ENCODE measurements around the gene WSB2. TPM values are rescaled to one million over a fixed set of nuclear protein-coding genes. Genes with fewer than 3 reads are reported as not detected.

Gene WSB2
- total RNA-seq, 2 experiments from 2014 or later: 31.0 to 31.7 TPM

DNA sequence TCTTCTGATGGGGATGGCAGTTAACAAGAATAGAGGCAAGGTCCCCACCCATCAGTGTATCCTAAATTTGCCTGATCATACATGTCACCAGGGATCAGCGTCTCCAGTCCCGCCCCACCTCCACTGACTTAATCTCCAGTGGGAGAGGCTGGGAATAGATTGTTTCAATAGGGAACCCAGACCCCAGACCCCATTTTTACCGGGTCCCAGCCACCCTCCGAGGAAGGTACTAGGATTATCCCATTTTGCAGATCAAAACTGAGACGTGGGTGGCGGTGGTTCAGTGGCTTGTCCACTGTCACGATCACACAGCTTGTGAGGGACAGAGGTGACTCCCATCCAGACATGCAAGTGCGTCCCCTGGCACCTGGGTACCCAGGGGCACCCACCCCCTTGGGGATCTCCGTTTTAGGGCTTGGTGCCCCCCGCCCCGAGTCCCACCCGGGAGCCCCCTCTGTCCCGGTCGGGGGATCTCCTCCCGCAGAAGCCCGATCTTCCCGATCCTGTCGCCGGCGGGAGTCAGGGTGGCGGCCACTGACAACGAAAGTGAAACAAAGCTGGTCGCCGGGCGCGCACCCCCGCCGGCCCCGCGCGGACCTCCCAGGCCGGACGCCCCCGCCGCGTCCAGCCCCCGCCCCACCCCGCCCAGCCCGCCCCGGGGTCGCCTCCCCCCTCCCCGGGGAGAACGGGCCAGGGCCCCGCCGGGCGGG, 523 bp downstream of the WSB2 start:
- Mint-ChIP-seq H3K27ac (peak overlapping the region; percentile 80), H3K36me3 (ENCODE audit: low read depth) (no peaks in the 10 kb centered on the region), H3K27me3 (ENCODE audit: low read depth) (peaks cover 1% of the 10 kb centered on the region), H3K9me3 (no peaks in the 10 kb centered on the region), H3K4me1 (ENCODE audit: low read depth) (peaks cover 43% of the 10 kb centered on the region), H3K4me3 (peak overlapping the region; percentile 70)
- DNase-seq: peak; percentile 27
- CTCF ChIA-PET: interaction anchor here (1.5 kb wide), 1 partner anchor 26 kb away, joined by 4 read pairs; no protein-coding TSS in a partner anchor
- intact Hi-C loops (cut with micrococcal nuclease): loop anchor here (1.0 to 5.0 kb wide), 6 partner anchors 44 to 316 kb away; partner anchors contain the start of genes KSR2, PEBP1, RFC5 and SUDS3

DNA sequence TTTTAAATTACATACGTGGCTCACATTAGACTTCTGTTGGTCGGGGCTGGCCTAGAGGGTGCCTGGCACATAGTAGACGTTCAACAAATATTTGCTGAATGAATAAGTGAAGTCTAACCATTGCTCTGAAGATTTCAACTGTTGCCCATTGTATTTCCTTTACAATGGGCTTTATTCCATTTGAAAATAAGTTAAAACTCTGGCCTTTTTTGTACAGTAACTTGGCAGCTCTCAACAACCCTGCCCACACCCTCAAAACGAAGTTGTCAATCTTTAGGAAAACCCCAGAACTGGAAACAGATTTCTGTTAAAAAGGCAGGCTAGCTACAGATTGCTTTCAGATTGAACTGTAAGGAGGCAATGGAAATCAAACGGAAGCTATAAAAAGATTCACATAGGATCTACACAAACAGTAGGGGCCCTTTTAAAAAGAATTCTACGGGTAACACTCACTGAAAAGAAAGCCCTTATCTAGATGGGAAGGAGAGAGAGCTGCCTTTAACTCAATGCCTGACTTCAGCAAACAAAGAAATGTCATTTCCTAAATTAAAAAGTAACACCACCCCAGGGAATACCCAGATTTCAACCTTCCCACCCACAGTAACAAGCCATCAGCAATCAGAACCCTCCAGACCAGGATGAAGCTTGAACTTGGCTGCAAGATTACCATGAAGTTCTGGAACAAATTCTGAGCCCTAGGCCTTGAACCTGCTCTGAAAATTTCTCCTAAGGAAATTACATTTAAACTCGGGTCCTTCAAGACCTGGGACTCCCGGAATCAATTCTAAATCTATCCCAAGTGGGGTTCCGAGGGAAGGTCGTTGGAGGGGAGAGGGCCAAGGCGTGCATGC, 1.4 kb downstream of the WSB2 start:
- no peak for DNase-seq
- H3K4me1 Mint-ChIP-seq (ENCODE audit: low read depth): peaks cover 39% of the 10 kb centered on the region
- intact Hi-C loops (cut with micrococcal nuclease): loop anchor here (2.0 to 5.0 kb wide), 5 partner anchors 63 to 317 kb away; partner anchors contain the start of genes KSR2, PEBP1 and SUDS3
- H3K4me3 Mint-ChIP-seq: peak overlapping the region; percentile 70
- peak overlapping the region; percentile 80 for H3K27ac Mint-ChIP-seq
- H3K9me3 Mint-ChIP-seq: no peaks in the 10 kb centered on the region
- no peaks in the 10 kb centered on the region for H3K27me3 Mint-ChIP-seq (ENCODE audit: low read depth)
- CTCF ChIA-PET: interaction anchor here (0.6 to 0.7 kb wide), 2 partner anchors 26 to 185 kb away, joined by 3 to 4 read pairs; no protein-coding TSS in a partner anchor
- no peaks in the 10 kb centered on the region for H3K36me3 Mint-ChIP-seq (ENCODE audit: low read depth)

DNA sequence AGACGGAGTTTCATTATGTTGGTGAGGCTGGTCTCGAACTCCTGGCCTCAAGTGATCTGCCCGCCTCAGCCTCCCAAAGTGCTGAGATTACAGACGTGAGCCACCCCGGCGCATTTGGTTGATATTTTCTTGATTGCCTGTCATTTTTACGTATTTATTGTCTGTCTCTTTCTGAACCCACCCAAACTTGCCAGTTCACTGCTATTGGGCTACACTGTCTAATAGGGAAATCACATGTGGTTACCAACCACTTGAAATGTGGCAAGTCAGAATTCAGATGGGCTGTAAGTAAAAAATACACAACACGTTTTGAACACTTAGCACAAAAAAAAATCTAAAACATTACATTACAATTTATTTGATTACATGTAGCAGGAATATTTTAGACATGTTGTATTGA, 2.1 kb downstream of the WSB2 start:
- H3K4me1 Mint-ChIP-seq (ENCODE audit: low read depth): peaks cover 32% of the 10 kb centered on the region
- DNase-seq: no peak
- intact Hi-C loops (cut with micrococcal nuclease): no loop called here
- CTCF ChIA-PET: interaction anchor here (0.6 to 4.4 kb wide), 2 partner anchors 184 kb away, joined by 3 to 28 read pairs; no protein-coding TSS in a partner anchor
- H3K9me3 Mint-ChIP-seq: no peaks in the 10 kb centered on the region
- no peak overlapping the region for H3K27ac Mint-ChIP-seq
- H3K36me3 Mint-ChIP-seq (ENCODE audit: low read depth): no peaks in the 10 kb centered on the region
- H3K4me3 Mint-ChIP-seq: no peak overlapping the region
- H3K27me3 Mint-ChIP-seq (ENCODE audit: low read depth): no peaks in the 10 kb centered on the region

DNA sequence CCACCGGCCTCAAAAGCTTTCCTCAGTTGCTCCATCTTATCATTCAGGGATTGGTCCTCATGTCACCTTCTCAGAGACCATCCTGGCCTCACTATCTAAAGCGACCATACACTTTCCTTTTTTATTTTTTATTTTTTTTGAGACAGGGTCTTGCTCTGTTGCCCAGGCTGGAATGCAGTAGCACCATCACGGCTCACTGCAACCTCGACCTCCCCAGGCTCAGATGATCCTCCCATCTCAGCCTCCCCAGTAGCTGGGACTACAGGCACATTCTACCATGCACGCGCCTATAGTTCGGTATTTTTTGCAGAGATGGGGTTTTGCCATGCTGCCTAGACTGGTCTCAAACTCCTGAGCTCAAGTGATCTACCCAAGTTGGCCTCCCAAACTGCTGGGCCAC, 2.8 kb downstream of the WSB2 start:
- Mint-ChIP-seq H3K27ac (no peak overlapping the region), H3K4me3 (no peak overlapping the region), H3K4me1 (ENCODE audit: low read depth) (peaks cover 29% of the 10 kb centered on the region), H3K36me3 (ENCODE audit: low read depth) (no peaks in the 10 kb centered on the region), H3K27me3 (ENCODE audit: low read depth) (no peaks in the 10 kb centered on the region), H3K9me3 (no peaks in the 10 kb centered on the region)
- intact Hi-C loops (cut with micrococcal nuclease): no loop called here
- CTCF ChIA-PET: interaction anchor here (0.7 to 4.4 kb wide), 7 partner anchors 10 to 318 kb away, joined by 3 to 34 read pairs (median 4); partner anchors contain the start of gene SUDS3
- DNase-seq: no peak

DNA sequence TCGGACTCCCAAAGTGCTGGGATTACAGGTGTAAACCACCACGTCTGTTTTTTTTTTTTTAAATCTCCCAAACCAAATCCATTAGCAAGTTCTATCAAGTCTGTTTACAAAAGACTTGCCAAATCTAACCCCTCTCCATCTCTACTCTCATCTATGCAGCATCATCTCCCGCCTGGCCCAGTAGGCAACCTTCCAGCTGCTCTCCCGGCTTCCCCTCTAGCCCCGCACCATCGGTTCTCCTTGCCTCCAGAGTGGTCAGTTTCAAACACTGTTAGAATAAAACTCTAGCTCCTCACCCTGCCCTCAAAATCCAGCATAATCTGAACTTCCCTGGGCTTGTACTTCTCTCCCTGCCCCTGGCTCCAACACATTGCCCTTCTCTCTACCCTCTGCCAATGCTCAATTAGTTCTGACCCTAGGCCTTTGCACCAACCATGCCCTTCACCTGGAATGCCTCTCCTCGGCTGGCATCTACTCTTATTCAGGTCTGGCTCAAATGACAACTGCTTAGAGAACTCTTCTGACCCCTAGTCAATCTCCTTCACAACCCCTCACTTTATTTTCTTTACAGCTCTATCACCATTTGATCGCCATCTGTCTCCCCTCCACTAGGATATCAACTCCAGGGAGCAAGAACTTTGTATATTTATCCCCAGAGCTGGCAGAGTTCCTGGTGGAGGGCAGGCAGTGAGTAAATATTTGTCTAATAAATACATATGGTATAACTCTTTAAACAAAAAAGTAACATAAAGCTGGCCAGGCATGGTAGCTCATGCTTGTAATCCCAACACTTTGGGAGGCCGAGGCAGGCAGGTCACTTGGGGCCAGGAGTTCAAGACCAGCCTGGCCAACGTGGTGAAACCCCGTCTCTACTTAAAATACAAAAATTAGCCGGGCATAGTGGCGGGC, 4.9 kb downstream of the WSB2 start:
- no peak for DNase-seq
- no peak overlapping the region for H3K4me3 Mint-ChIP-seq
- no peaks in the 10 kb centered on the region for H3K9me3 Mint-ChIP-seq
- intact Hi-C loops (cut with micrococcal nuclease): loop anchor here (1.0 kb wide), 3 partner anchors 21 to 181 kb away; partner anchors contain the start of gene RFC5
- peaks cover 13% of the 10 kb centered on the region for H3K36me3 Mint-ChIP-seq (ENCODE audit: low read depth)
- CTCF ChIA-PET: interaction anchor here (0.6 to 4.4 kb wide), 12 partner anchors 9 to 1100 kb away, joined by 3 to 34 read pairs (median 4); no protein-coding TSS in a partner anchor
- H3K4me1 Mint-ChIP-seq (ENCODE audit: low read depth): peaks cover 39% of the 10 kb centered on the region
- H3K27ac Mint-ChIP-seq: no peak overlapping the region
- H3K27me3 Mint-ChIP-seq (ENCODE audit: low read depth): no peaks in the 10 kb centered on the region

DNA sequence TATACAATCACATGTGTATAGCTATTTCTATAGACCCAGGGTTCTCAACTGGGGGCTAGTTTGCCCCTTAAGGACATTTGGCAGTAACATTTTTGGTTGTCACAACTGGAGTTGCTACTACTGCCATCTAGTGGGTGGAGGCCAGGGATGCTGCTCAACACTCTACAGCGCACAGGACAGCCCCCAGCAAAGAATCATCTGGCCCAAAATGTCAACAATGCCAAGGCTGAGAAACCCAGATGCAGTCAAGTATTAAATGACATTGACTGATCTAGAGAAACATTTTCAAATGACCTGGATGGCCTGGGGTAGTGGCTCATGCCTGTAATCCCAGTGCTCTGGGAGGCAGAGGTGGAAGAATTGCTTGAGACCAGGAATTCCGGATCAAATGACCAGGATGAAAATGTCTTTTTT, 5.8 kb downstream of the WSB2 start:
- intact Hi-C loops (cut with micrococcal nuclease): loop anchor here (1.0 kb wide), 3 partner anchors 20 to 180 kb away; partner anchors contain the start of gene RFC5
- H3K9me3 Mint-ChIP-seq: no peaks in the 10 kb centered on the region
- peaks cover 17% of the 10 kb centered on the region for H3K36me3 Mint-ChIP-seq (ENCODE audit: low read depth)
- H3K4me3 Mint-ChIP-seq: no peak overlapping the region
- no peaks in the 10 kb centered on the region for H3K27me3 Mint-ChIP-seq (ENCODE audit: low read depth)
- DNase-seq: peak; percentile 85
- CTCF ChIA-PET: interaction anchor here (0.7 to 4.4 kb wide), 11 partner anchors 9 to 318 kb away, joined by 3 to 34 read pairs (median 6); partner anchors contain the start of genes RFC5 and TAOK3
- H3K27ac Mint-ChIP-seq: no peak overlapping the region
- peaks cover 42% of the 10 kb centered on the region for H3K4me1 Mint-ChIP-seq (ENCODE audit: low read depth)

DNA sequence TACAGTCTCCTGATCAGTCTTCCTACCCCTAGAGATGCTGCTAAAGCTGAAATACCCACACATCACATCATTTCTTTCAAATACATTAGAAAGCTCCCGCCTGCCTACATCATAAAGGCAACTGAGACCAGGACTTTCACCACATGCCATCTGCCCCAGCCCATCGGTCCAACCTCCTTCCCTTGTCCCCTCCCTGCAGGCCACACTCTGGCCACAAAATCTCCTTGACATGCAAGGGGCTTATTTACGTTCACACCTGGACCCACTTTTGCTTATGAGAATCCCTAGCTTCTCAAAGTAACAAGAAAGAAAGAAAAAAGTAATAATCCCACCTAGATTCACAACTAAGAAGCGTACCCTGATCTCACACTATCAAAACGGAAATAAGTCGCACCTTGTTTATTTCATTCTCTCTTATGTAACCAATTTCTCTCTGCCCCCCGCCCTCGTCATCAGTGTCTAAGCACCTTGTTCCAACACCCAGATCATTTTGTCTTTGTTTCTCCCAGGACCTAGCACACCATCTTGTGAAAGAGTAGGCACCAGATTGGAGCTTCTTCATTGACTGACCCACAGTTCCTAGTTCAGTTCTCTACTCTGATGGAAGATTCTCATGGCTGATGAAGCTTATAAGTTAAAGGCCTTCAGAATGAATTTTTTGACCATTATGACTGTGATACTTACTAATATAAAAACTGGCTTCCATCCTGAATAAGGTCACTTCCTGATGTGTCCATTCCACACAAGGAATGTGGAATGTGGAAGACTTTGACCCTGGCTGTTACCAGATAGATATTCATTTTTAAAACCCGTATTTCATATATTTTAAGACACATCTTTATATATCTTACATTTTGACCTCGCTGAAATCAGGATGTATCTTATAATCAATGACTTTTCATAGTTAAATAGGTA, 7.7 kb downstream of the WSB2 start:
- intact Hi-C loops (cut with micrococcal nuclease): no loop called here
- Mint-ChIP-seq H3K27me3 (ENCODE audit: low read depth) (no peaks in the 10 kb centered on the region), H3K4me1 (ENCODE audit: low read depth) (peaks cover 32% of the 10 kb centered on the region), H3K4me3 (no peak overlapping the region), H3K27ac (peak overlapping the region; percentile 0), H3K9me3 (no peaks in the 10 kb centered on the region), H3K36me3 (ENCODE audit: low read depth) (peaks cover 22% of the 10 kb centered on the region)
- DNase-seq: no peak
- CTCF ChIA-PET: interaction anchor here (0.6 to 2.5 kb wide), 4 partner anchors 9 to 24 kb away, joined by 3 to 12 read pairs (median 3); no protein-coding TSS in a partner anchor

DNA sequence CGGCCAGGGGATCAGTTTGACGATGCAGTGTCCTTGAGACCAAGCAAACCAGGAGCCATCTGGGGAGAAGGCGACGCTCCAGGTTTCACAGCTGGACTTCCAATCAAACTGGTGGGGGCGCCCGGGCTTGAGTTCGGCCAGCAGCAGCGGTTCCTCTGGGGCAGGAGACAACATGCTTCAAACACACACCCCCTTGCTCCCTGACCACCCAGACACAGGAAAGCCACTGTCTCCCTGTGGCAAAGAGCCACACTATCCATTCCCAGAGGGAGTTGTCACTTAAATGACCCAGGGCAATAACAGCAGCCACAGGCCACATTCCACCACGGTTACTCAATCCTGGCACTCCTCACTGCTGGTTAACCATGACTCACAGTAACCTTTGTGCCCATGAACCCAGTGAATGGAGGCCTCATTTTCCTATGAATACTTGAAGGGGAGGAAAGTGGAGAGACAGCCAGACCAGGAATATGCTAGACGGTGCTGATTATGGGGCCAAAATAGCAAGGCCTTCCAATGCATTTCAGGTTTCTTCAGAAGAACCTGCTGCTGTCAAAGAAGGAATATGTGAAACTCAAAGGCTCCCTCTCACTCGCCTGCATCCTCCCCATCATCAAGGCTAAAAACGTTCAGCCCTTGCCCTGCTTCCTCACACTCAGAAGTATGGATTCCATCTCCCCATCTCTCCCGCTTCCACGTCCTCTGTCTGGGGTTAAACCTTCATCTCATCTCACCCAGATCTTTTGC, 8.5 kb downstream of the WSB2 start:
- no peak overlapping the region for H3K4me3 Mint-ChIP-seq
- no peaks in the 10 kb centered on the region for H3K27me3 Mint-ChIP-seq (ENCODE audit: low read depth)
- peaks cover 22% of the 10 kb centered on the region for H3K36me3 Mint-ChIP-seq (ENCODE audit: low read depth)
- H3K9me3 Mint-ChIP-seq: no peaks in the 10 kb centered on the region
- intact Hi-C loops (cut with micrococcal nuclease): no loop called here
- H3K27ac Mint-ChIP-seq: peak overlapping the region; percentile 50
- CTCF ChIA-PET: interaction anchor here (1.1 kb wide), 1 partner anchor 8 kb away, joined by 3 read pairs; no protein-coding TSS in a partner anchor
- peak; percentile 50 for DNase-seq
- H3K4me1 Mint-ChIP-seq (ENCODE audit: low read depth): peaks cover 32% of the 10 kb centered on the region

DNA sequence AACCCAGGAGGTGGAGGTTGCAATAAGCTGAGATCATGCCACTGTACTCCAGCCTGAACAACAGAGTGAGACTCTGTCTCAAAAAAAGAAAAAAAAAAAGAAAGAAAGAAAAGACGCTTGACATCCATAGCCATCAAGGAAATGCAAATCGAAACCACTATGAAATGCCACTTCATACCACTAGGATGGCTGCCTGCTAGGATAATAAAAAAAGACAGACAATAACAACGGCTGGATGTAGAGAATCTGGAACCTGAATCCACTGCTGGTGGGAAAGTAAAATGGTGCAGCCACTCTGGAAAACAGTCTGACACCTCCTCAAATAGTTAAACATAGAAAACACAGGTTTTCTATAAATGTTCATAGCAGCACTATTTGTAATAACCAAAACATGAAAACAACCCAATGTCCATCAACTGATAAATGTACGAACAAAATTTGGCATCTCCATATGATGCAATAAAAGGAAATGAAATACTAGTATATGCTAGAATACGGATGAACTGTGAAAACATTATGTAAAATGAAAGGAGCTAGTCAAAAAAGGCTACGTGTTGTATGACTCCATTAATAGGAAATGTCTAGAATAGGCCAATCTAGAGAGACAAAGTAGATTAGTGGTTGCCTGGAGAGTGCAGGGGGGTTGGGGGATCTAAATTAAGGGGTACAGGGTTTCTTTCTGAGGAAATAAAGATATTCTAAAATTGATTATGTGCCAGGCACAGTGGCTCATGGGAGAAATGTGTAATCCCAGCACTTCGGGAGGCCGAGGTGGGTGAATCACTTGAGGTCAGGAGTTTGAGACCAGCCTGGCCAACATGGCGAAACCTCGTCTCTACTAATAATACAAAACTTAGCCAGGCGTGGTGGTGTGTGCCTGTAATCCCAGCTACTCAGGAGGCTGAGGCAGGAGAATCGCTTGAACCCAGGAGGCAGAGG, 9.7 kb downstream of the WSB2 start:
- DNase-seq: no peak
- CTCF ChIA-PET: no interaction called here
- no peak overlapping the region for H3K27ac Mint-ChIP-seq
- H3K4me3 Mint-ChIP-seq: no peak overlapping the region
- no peaks in the 10 kb centered on the region for H3K27me3 Mint-ChIP-seq (ENCODE audit: low read depth)
- no peaks in the 10 kb centered on the region for H3K9me3 Mint-ChIP-seq
- H3K4me1 Mint-ChIP-seq (ENCODE audit: low read depth): peaks cover 34% of the 10 kb centered on the region
- peaks cover 24% of the 10 kb centered on the region for H3K36me3 Mint-ChIP-seq (ENCODE audit: low read depth)
- intact Hi-C loops (cut with micrococcal nuclease): no loop called here
